Liver (tissue), 9 donors: Measurements from ENCODE around the gene APOA1. TPM values are rescaled to one million over a fixed set of nuclear protein-coding genes. Genes with fewer than 3 reads are reported as not detected.

Experiments used
- DNase-seq: peaks from one replicate; pipeline ENCODE4 v3.0.0-alpha.2; 2017; ENCODE audit warnings: low spot score
- H3K27ac ChIP-seq, 2 donors: one replicate each; pipeline ENCODE4 v1.7.0; 2013; ENCODE audit warnings: inconsistent platforms in 2 of 2, low read length in 2 of 2, control low read depth in 1 of 2, low read depth in 1 of 2, mild to moderate bottlenecking in 1 of 2
- H3K27me3 ChIP-seq, 4 donors: one replicate each; pipeline versions ENCODE4 v1.6.1 to v1.7.0; 2013; ENCODE audit warnings: low read length in 3 of 4, inconsistent platforms in 1 of 4, mild to moderate bottlenecking in 1 of 4, moderate library complexity in 1 of 4; ENCODE audit not compliant: control insufficient read depth in 4 of 4, insufficient read depth in 4 of 4
- H3K36me3 ChIP-seq, 4 donors: one replicate each; pipeline versions ENCODE4 v1.6.1 to v1.7.0; 2013; ENCODE audit warnings: low read length in 3 of 4, mild to moderate bottlenecking in 3 of 4, low read depth in 1 of 4, moderate library complexity in 1 of 4; ENCODE audit not compliant: control insufficient read depth in 4 of 4, insufficient read depth in 3 of 4
- H3K4me1 ChIP-seq, 4 donors: one replicate each; pipeline versions ENCODE4 v1.6.1 to v1.7.0; 2013; ENCODE audit warnings: low read length in 3 of 4, mild to moderate bottlenecking in 3 of 4, moderate library complexity in 1 of 4; ENCODE audit not compliant: control insufficient read depth in 4 of 4, insufficient read depth in 4 of 4
- H3K4me3 ChIP-seq, 3 donors: one replicate each; pipeline versions ENCODE4 v1.6.1 to v1.7.0; 2013; ENCODE audit warnings: low read length in 3 of 3, control low read depth in 1 of 3, low read depth in 1 of 3, mild to moderate bottlenecking in 1 of 3
- H3K9ac ChIP-seq, 2 donors: one replicate each; pipeline ENCODE4 v1.7.0; 2013; ENCODE audit warnings: low read length in 2 of 2, mild to moderate bottlenecking in 2 of 2, moderate library complexity in 2 of 2, control low read depth in 1 of 2, low read depth in 1 of 2
- H3K9me3 ChIP-seq, 4 donors: one replicate each; pipeline versions ENCODE4 v1.6.1 to v1.7.0; 2013; ENCODE audit warnings: low read length in 3 of 4; ENCODE audit not compliant: control insufficient read depth in 4 of 4
- CTCF ChIP-seq: fragments of 150-350 bp; IDR thresholded peaks from 2 replicates; pipeline ENCODE4 v1.5.1; 2017; ENCODE audit warnings: improper control_type of control experiment, low read depth, low read length; ENCODE audit not compliant: missing input control
- EGR1 ChIP-seq, 2 donors: IDR thresholded peaks; 2 replicates each; pipeline ENCODE4 v1.6.1; 2016 to 2018; ENCODE audit warnings: antibody characterized with exemption in 2 of 2, low read depth in 2 of 2
- FOXA1 ChIP-seq: IDR thresholded peaks from 2 replicates; pipeline ENCODE4 v1.6.1; 2016; ENCODE audit warnings: antibody characterized with exemption
- FOXA2 ChIP-seq: IDR thresholded peaks from 2 replicates; pipeline ENCODE4 v1.6.1; 2016; ENCODE audit warnings: antibody characterized with exemption
- GABPA ChIP-seq, 2 donors: IDR thresholded peaks in 1 of 2; conservative IDR thresholded peaks in 1 of 2; 2 replicates each; pipeline ENCODE4 v1.6.1; 2016; ENCODE audit warnings: antibody characterized with exemption in 2 of 2, mild to moderate bottlenecking in 1 of 2, moderate library complexity in 1 of 2
- HNF4A ChIP-seq, 2 donors: conservative IDR thresholded peaks; 2 replicates each; pipeline ENCODE4 v1.6.1; 2016; ENCODE audit warnings: antibody characterized with exemption in 2 of 2, mild to moderate bottlenecking in 2 of 2
- HNF4G ChIP-seq: IDR thresholded peaks from 2 replicates; pipeline ENCODE4 v1.6.1; 2016; ENCODE audit warnings: antibody characterized with exemption
- JUND ChIP-seq, 2 donors: IDR thresholded peaks; 2 replicates each; pipeline ENCODE4 v1.6.1; 2016; ENCODE audit warnings: antibody characterized with exemption in 2 of 2
- NR2F2 ChIP-seq: IDR thresholded peaks from 2 replicates; pipeline ENCODE4 v1.6.1; 2016; ENCODE audit warnings: antibody characterized with exemption
- RXRA ChIP-seq, 2 donors: IDR thresholded peaks; 2 replicates each; pipeline ENCODE4 v1.6.1; 2017 to 2018; ENCODE audit warnings: antibody characterized with exemption in 2 of 2, mild to moderate bottlenecking in 1 of 2
- SP1 ChIP-seq: IDR thresholded peaks from 2 replicates; pipeline ENCODE4 v1.6.1; 2018; ENCODE audit warnings: antibody characterized with exemption, mild to moderate bottlenecking
- TAF1 ChIP-seq: conservative IDR thresholded peaks from 2 replicates; pipeline ENCODE4 v1.6.1; 2016; ENCODE audit warnings: antibody characterized with exemption, mild to moderate bottlenecking
- YY1 ChIP-seq: IDR thresholded peaks from 2 replicates; pipeline ENCODE4 v1.6.1; 2016; ENCODE audit warnings: antibody characterized with exemption, mild to moderate bottlenecking
- WGBS: extraction: QIAGEN DNeasy Blood & Tissue Kit; methylation state at CpG from one replicate; pipeline ENCODE4 v1.1.7; 2013; 5-methylcytosine and 5-hydroxymethylcytosine counted together
- polyA plus RNA-seq, 2 donors: library from polyadenylated mRNA; stranded (reverse) in 1 of 2; unstranded in 1 of 2; fragments of 200-250 nt in 1 of 2; fragments of >200 nt in 1 of 2; fragmentation: Nextera tagmentation in 1 of 2; extraction: Ambion mirVana in 1 of 2; gene quantifications; one replicate each; pipeline versions ENCODE4 v1.2.1 to v1.2.3, GENCODE V29; 2013 to 2015
- total RNA-seq, 2 donors: library from RNA; depleted of rRNA; stranded (reverse); fragments of >200 nt; gene quantifications; one replicate each; pipeline ENCODE4 v1.2.3, GENCODE V29; 2014
- TF ChIP-seq, protein P1 (sequence below): IDR thresholded peaks from 2 replicates; pipeline ENCODE4 v1.6.1; 2016; ENCODE audit warnings: antibody characterized with exemption
- TF ChIP-seq, protein P2 (sequence below): IDR thresholded peaks from 2 replicates; pipeline ENCODE4 v1.6.1; 2016; ENCODE audit warnings: antibody characterized with exemption
- TF ChIP-seq, protein P3 (sequence below): IDR thresholded peaks from 2 replicates; pipeline ENCODE4 v1.6.1; 2016; ENCODE audit warnings: antibody characterized with exemption, mild to moderate bottlenecking
- TF ChIP-seq, protein P4 (sequence below): IDR thresholded peaks from 2 replicates; pipeline ENCODE4 v1.6.1; 2016; ENCODE audit warnings: antibody characterized with exemption
- donor health status: healthy.
- donor health status: healthy.
- donor health status: healthy.
- donor health status: healthy.
- donor health status: healthy.

APOA1 gene
- total and polyA plus RNA-seq, 4 donors, result 4,271 to 17,093 (median 8,590) TPM

DNA sequence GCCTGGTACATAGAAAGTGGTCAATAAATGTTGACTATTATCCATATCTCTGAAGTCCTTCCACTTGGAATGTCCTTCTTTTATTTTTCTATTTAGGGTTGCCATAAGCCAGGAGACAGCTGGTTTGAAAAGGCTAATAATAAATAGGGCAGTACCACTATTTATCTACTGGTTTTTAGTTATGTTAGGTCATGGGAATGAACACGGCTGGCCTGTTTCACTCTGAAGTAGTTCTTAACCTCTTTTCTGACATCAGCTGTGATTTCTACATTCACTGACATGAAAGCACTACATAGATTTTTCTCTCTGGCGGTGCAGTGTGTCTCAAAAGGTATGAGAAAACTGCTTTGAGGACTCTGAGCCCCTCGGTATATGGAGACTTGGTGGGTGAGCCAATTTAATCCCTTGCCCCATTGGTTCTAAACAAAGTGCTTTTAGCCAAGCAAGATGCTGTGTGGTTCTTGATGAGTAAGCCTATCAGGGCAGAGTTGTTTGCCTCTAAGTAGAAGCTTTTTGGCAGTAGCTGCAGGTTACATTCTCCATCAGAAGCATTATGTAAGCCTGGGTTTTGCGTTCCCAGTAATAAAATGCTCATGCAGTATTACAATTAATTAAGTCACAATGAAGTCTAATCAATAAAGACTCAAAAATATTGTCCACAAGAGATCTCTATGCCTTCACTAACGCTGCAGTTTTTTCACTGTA is 48.7 kb upstream of the APOA1 start:
- no peak overlapping the region for H3K4me3 ChIP-seq
- no peaks in the 10 kb centered on the region for H3K9me3 ChIP-seq
- no peak overlapping the region for H3K27ac ChIP-seq
- H3K36me3 ChIP-seq, result peaks cover 0 to 6% (median 3%) of the 10 kb centered on the region in 4 donors
- H3K9ac ChIP-seq, result no peak overlapping the region
- TF ChIP-seq CTCF, result no peak
- no peak for TF ChIP-seq HNF4A (conservative IDR thresholded peaks at IDR 0.05)
- no peak for TF ChIP-seq RXRA (IDR thresholded peaks at IDR 0.05)
- TF ChIP-seq, protein P1, sequence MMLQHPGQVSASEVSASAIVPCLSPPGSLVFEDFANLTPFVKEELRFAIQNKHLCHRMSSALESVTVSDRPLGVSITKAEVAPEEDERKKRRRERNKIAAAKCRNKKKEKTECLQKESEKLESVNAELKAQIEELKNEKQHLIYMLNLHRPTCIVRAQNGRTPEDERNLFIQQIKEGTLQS, result no peak
- no peak for TF ChIP-seq GABPA (IDR thresholded peaks at IDR 0.05 in 1 of 2, conservative IDR thresholded peaks at IDR 0.05 in 1 of 2)
- no peak for TF ChIP-seq YY1
- no peak for TF ChIP-seq NR2F2
- TF ChIP-seq HNF4G, result no peak
- TF ChIP-seq JUND (IDR thresholded peaks at IDR 0.05), result no peak
- TF ChIP-seq, protein P2, sequence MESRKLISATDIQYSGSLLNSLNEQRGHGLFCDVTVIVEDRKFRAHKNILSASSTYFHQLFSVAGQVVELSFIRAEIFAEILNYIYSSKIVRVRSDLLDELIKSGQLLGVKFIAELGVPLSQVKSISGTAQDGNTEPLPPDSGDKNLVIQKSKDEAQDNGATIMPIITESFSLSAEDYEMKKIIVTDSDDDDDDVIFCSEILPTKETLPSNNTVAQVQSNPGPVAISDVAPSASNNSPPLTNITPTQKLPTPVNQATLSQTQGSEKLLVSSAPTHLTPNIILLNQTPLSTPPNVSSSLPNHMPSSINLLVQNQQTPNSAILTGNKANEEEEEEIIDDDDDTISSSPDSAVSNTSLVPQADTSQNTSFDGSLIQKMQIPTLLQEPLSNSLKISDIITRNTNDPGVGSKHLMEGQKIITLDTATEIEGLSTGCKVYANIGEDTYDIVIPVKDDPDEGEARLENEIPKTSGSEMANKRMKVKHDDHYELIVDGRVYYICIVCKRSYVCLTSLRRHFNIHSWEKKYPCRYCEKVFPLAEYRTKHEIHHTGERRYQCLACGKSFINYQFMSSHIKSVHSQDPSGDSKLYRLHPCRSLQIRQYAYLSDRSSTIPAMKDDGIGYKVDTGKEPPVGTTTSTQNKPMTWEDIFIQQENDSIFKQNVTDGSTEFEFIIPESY, result no peak
- no peak for TF ChIP-seq FOXA1
- TF ChIP-seq, protein P3, sequence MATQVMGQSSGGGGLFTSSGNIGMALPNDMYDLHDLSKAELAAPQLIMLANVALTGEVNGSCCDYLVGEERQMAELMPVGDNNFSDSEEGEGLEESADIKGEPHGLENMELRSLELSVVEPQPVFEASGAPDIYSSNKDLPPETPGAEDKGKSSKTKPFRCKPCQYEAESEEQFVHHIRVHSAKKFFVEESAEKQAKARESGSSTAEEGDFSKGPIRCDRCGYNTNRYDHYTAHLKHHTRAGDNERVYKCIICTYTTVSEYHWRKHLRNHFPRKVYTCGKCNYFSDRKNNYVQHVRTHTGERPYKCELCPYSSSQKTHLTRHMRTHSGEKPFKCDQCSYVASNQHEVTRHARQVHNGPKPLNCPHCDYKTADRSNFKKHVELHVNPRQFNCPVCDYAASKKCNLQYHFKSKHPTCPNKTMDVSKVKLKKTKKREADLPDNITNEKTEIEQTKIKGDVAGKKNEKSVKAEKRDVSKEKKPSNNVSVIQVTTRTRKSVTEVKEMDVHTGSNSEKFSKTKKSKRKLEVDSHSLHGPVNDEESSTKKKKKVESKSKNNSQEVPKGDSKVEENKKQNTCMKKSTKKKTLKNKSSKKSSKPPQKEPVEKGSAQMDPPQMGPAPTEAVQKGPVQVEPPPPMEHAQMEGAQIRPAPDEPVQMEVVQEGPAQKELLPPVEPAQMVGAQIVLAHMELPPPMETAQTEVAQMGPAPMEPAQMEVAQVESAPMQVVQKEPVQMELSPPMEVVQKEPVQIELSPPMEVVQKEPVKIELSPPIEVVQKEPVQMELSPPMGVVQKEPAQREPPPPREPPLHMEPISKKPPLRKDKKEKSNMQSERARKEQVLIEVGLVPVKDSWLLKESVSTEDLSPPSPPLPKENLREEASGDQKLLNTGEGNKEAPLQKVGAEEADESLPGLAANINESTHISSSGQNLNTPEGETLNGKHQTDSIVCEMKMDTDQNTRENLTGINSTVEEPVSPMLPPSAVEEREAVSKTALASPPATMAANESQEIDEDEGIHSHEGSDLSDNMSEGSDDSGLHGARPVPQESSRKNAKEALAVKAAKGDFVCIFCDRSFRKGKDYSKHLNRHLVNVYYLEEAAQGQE, result no peak
- TF ChIP-seq, protein P4, sequence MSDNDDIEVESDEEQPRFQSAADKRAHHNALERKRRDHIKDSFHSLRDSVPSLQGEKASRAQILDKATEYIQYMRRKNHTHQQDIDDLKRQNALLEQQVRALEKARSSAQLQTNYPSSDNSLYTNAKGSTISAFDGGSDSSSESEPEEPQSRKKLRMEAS, result no peak
- no peak for TF ChIP-seq FOXA2
- TF ChIP-seq EGR1 (IDR thresholded peaks at IDR 0.05; ENCODE audit: low read depth in 2 of 2), result no peak
- no peak for TF ChIP-seq SP1
- TF ChIP-seq TAF1, result no peak
- H3K27me3 ChIP-seq, result no peaks in the 10 kb centered on the region
- 86% methylated on average over 5 of the region's 5 CpGs for WGBS
- peaks cover 5 to 12% (median 11%) of the 10 kb centered on the region in 4 donors for H3K4me1 ChIP-seq
- DNase-seq, result no peak
